Naive B cell (primary cell): ENCODE results near the gene CHMP2A. TPM values are rescaled to one million over a fixed set of nuclear protein-coding genes. Genes with fewer than 3 reads are reported as not detected.
"Not testable (repeated sequence)": the region's sequence is repeated elsewhere in the genome, so short reads cannot be mapped to it uniquely, and the experiment has no call there.

Source experiments
- ATAC-seq, 2 donors: fragments of 150-1000 bp; cut with Tn5 transposase; 2 replicates each; pipeline ENCODE4 v1.10.0; 2021; ENCODE audit warnings: low read depth in 2 of 2, mild to moderate bottlenecking in 2 of 2, moderate library complexity in 2 of 2
- DNase-seq: peaks from one replicate; pipeline ENCODE4 v3.0.0; 2022
- H3K27ac Mint-ChIP-seq, 6 donors: one replicate each; pipeline ENCODE4 v1.8.0; 2020 to 2022; ENCODE audit warnings: mild to moderate bottlenecking in 6 of 6, mixed read lengths in 6 of 6, moderate library complexity in 5 of 6, inconsistent platforms in 2 of 6
- H3K27me3 Mint-ChIP-seq, 3 donors: one replicate each; pipeline ENCODE4 v1.8.0; 2021 to 2022; ENCODE audit warnings: mixed read lengths in 3 of 3, mild to moderate bottlenecking in 1 of 3
- H3K36me3 Mint-ChIP-seq, 2 donors: one replicate each; pipeline ENCODE4 v1.8.0; 2020 to 2022; ENCODE audit warnings: mixed read lengths in 2 of 2, inconsistent platforms in 1 of 2, mild to moderate bottlenecking in 1 of 2
- H3K4me1 Mint-ChIP-seq, 3 donors: one replicate each; pipeline ENCODE4 v1.8.0; 2020 to 2022; ENCODE audit warnings: mixed read lengths in 3 of 3, inconsistent platforms in 1 of 3, mild to moderate bottlenecking in 1 of 3, moderate library complexity in 1 of 3
- H3K4me3 Mint-ChIP-seq, 8 donors: one replicate each; pipeline ENCODE4 v1.8.0; 2020 to 2022; ENCODE audit warnings: mild to moderate bottlenecking in 8 of 8, mixed read lengths in 8 of 8, moderate library complexity in 8 of 8, inconsistent platforms in 2 of 8
- H3K9me3 Mint-ChIP-seq, 7 donors: one replicate each; pipeline ENCODE4 v1.8.0; 2020 to 2022; ENCODE audit warnings: mixed read lengths in 7 of 7, mild to moderate bottlenecking in 5 of 7, inconsistent platforms in 2 of 7, moderate library complexity in 1 of 7
- polyA plus RNA-seq, 6 donors: library from polyadenylated mRNA; unstranded; fragments of 300-500 nt; fragmentation: Illumina TruSeq; gene quantifications; one replicate each; pipeline ENCODE4 v1.2.3, GENCODE V29; 2021; ENCODE audit warnings: low read depth in 6 of 6

The CHMP2A gene
- 100 to 1,000 TPM; 109 to 169 (median 122) TPM for polyA plus RNA-seq

GRCh38 chr19:58554494-58555368, at the start of gene CHMP2A:
Gene CHMP2A (minus strand): TSS chr19:58555105. CDS start chr19:58554212, 893 bp downstream.
- H3K4me3 Mint-ChIP-seq = peak within 1 kb of the TSS; percentile 91 to 99 (median 96)
- ATAC-seq = peak; percentile 37 to 48
- H3K9me3 Mint-ChIP-seq = no peaks in the 10 kb centered on the region
- H3K36me3 Mint-ChIP-seq = peaks cover 0 to 33% of the 10 kb centered on the region in 2 donors
- H3K4me1 Mint-ChIP-seq = peaks cover 57 to 67% (median 65%) of the 10 kb centered on the region in 3 donors
- DNase-seq = peak; percentile 98
- no peaks in the 10 kb centered on the region for H3K27me3 Mint-ChIP-seq
- peak within 1 kb of the TSS; percentile 98 to 100 (median 100) for H3K27ac Mint-ChIP-seq

DNA sequence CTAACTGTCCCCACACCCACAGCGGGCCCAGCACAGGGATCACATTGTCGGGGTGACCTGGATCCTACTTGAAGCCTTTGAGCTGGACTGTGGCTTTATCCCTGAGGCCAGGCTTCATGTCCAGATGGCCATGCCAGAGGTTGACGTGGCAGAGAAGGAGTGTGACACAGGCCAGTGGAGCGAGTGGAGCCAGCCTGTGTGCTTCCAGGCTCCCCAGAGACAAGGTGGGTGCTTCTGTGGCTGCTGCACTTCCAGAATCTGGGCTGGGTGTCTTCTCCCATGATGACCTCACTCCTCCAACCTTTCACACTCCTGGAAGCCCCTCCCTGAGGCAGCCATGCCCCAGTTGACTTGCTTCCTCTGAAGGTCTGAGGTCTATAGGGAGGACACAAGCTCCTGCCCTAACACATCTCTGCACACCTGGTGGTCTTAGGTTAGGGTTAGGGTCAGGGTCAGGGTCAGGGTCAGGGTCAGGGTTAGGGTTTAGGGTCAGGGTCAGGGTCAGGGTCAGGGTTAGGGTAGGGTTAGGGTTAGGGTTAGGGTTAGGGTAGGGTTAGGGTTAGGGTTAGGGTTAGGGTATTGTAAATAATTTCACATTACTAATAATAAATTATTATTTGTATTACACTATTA, 31.3 kb upstream of the CHMP2A start:
- peaks cover 8 to 12% of the 10 kb centered on the region in 2 donors for H3K36me3 Mint-ChIP-seq
- no peak overlapping the region for H3K27ac Mint-ChIP-seq
- ATAC-seq (no peak), DNase-seq (no peak)
- H3K27me3 Mint-ChIP-seq = no peaks in the 10 kb centered on the region
- H3K9me3 Mint-ChIP-seq = peaks cover 0 to 2% (median 0%) of the 10 kb centered on the region in 7 donors
- H3K4me1 Mint-ChIP-seq = peaks cover 2 to 8% (median 3%) of the 10 kb centered on the region in 3 donors
- no peak overlapping the region for H3K4me3 Mint-ChIP-seq

DNA sequence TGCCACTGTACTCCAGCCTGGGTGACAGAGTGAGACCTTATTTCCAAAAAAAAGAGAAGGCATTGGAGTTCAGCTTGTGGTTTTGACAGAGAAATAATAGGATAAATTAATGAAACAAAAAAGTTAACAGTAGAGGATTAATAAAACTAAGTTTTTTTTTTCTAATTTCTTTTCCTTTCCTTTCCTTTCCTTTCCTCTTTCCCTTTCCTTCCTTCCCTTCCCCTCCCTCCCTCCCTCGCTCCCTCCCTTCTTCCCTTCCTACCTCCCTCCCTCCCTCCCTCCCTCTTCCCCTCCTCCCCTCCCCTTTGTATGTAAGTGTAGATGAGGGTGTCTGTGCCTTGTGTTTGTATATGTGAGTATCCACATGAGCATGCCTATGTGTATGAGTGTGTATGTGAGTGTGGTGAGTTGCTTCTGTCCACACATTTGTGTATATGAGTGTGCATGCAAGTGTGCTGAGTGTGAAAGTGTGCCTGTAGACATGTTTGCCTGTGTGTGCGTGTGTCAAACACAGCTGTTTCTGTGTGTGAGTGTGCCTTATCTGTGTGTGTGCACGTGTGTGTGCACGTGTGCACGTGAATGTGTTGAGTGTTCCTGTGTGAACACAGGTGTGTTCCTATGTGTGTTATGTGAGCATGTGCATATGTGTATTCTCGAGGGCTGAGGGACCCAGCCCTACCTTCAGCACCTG, 30.7 kb upstream of the CHMP2A start:
- Mint-ChIP-seq H3K4me3 (no peak overlapping the region), H3K4me1 (peaks cover 6 to 15% (median 10%) of the 10 kb centered on the region in 3 donors), H3K36me3 (peaks cover 10 to 15% of the 10 kb centered on the region in 2 donors), H3K27ac (no peak overlapping the region), H3K9me3 (peaks cover 0 to 3% (median 0%) of the 10 kb centered on the region in 7 donors), H3K27me3 (no peaks in the 10 kb centered on the region)
- DNase-seq (no peak), ATAC-seq (no peak)

DNA sequence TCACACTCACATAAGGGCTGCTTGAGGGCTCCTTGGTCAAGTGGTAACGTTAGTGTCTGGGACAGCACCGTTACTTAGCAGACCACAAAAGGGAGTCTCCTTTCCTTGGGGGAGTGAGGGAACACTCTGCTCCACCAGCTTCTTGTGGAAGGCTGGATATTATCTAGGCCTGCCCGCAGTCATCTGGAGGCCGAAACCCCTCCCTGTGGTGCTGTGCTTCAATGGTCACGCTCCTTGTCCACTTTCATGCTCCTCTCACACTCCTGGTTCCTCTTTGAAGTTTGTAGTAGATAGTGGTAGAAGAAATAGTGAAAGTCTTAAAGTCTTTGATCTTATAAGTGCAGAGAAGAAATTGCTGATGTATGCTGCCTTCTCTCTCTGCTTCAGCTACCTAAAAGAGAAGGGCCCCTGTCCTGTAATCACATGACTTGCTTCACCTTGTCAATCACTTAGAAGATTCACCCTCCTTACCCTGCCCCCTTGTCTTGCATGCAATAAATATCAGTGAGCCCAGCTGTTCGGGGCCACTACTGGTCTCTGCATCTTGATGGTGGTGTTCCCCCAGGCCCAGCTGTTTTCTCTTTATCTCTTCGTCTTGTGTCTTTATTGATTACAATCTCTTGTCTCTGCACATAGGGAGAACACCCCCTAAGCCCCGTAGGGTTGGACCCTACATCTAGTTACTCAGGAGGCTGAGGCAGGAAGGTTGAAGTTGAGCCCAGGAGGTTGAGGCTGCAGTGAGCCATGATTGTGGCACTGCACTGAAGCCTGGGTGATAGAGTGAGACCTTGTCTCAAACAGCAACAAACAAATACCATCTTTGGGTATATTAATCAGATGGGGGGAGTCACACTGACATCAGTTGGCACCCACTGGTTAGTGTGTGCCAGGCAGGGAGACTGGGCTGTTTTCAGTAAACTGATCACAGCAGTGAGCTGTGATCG, 29.9 kb upstream of the CHMP2A start:
- Mint-ChIP-seq H3K4me1 (peaks cover 8 to 18% (median 14%) of the 10 kb centered on the region in 3 donors), H3K27me3 (no peaks in the 10 kb centered on the region), H3K9me3 (peaks cover 0 to 3% (median 0%) of the 10 kb centered on the region in 7 donors), H3K4me3 (no peak overlapping the region), H3K36me3 (peaks cover 10 to 15% of the 10 kb centered on the region in 2 donors), H3K27ac (no peak overlapping the region)
- DNase-seq = no peak
- ATAC-seq = no peak

DNA sequence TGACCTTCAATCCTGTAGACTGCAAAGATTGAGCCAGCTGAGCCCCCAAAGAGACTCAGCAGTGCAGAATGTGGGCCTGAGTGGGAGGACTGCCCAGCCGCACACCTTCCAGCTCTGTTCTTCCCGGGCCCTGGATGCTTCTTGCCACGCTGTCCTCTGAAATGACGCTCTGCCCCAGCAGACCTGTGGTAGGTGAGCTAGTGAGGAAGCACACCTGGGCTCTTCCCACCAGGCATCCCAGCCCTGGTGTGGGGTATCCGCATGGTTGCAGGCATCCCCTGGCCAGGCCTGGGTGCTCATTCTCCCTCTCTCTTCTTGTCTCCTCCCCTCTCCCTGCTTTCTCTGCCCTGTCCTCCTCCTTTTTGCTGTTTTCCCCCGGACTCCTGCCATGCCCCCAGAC, 28.1 kb upstream of the CHMP2A start:
- ATAC-seq = no peak

GRCh38 chr19:58581227-58582141, 26.6 kb upstream of the CHMP2A start:
- peaks cover 10 to 15% of the 10 kb centered on the region in 2 donors for H3K36me3 Mint-ChIP-seq
- peak; percentile 95 to 96 for ATAC-seq
- H3K9me3 Mint-ChIP-seq = peaks cover 0 to 3% (median 0%) of the 10 kb centered on the region in 7 donors
- no peaks in the 10 kb centered on the region for H3K27me3 Mint-ChIP-seq
- peak overlapping the region in 1 of 8 donors; percentile 70 for H3K4me3 Mint-ChIP-seq
- peaks cover 30 to 44% (median 38%) of the 10 kb centered on the region in 3 donors for H3K4me1 Mint-ChIP-seq
- DNase-seq = peak; percentile 79
- peak overlapping the region; percentile 66 to 93 (median 89) for H3K27ac Mint-ChIP-seq

More for the DNA sequence above, 28.1 kb upstream of the CHMP2A start:
- H3K9me3 Mint-ChIP-seq = peaks cover 0 to 3% (median 0%) of the 10 kb centered on the region in 7 donors
- H3K27ac Mint-ChIP-seq = peak overlapping the region in 1 of 6 donors; percentile 42
- H3K27me3 Mint-ChIP-seq = no peaks in the 10 kb centered on the region
- peaks cover 25 to 36% (median 32%) of the 10 kb centered on the region in 3 donors for H3K4me1 Mint-ChIP-seq
- H3K4me3 Mint-ChIP-seq = peak overlapping the region in 1 of 8 donors; percentile 15
- DNase-seq = no peak
- peaks cover 10 to 15% of the 10 kb centered on the region in 2 donors for H3K36me3 Mint-ChIP-seq

- Mint-ChIP-seq H3K4me1 (peaks cover 39 to 49% (median 48%) of the 10 kb centered on the region in 3 donors), H3K27me3 (no peaks in the 10 kb centered on the region), H3K27ac (peak overlapping the region in 3 of 6 donors; percentile 4 to 20 (median 16)), H3K9me3 (peaks cover 0 to 3% (median 0%) of the 10 kb centered on the region in 7 donors), H3K4me3 (peak overlapping the region in 1 of 8 donors; percentile 9), H3K36me3 (peaks cover 10 to 15% of the 10 kb centered on the region in 2 donors)
- DNase-seq (no peak), ATAC-seq (no peak)
Measured at GRCh38 chr19:58579473-58580142, 24.7 kb upstream of the CHMP2A start.

DNA sequence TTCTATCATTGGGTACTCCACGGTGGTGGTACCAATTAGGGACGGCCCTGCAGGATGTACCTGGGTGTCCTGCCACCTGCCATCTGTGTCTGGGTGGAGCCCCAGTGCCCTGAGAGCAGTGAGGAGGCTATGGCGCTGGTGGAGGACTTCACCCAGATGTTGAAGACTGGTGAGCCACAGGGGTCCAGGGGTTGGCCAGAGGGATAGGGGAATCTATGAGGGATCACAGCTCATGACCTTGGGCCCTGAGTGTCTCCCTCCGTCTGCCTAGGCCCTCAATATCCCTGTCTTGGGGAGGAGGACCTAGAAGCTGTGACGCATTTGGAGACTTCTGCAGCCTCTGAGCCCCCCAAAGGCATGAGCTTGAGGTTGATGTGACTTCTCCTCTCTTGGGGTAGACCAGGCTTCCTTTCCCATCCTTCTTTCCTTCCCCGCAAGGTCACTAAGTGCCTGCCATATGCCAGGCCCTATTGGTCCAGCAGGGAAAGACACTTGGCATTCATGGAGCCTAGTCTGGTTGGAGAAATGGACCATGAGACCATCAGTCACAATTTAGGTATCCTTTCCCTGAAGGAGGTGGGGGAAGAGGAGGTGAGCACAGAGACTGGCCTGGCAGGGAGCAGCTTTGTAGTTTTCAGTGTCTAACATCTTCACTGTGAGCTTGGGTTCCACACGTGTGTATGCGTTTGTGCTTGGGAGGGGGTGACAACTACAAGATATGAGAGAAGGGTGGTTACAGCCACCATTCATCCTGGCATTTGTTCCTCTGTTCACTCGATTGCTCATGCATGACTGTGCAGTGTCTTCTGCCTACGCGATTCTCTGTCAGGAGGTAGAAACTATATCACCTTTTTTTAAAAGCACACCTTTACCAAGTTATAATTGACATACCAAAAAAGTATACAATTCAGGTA, 23.4 kb upstream of the CHMP2A start:
- Mint-ChIP-seq H3K9me3 (peaks cover 0 to 6% (median 0%) of the 10 kb centered on the region in 7 donors), H3K27me3 (no peaks in the 10 kb centered on the region), H3K36me3 (peaks cover 10 to 14% of the 10 kb centered on the region in 2 donors), H3K27ac (peak overlapping the region in 5 of 6 donors; percentile 27 to 86 (median 52)), H3K4me3 (peak overlapping the region in 5 of 8 donors; percentile 2 to 60 (median 29)), H3K4me1 (peaks cover 47 to 61% (median 59%) of the 10 kb centered on the region in 3 donors)
- DNase-seq = no peak
- no peak for ATAC-seq

DNA sequence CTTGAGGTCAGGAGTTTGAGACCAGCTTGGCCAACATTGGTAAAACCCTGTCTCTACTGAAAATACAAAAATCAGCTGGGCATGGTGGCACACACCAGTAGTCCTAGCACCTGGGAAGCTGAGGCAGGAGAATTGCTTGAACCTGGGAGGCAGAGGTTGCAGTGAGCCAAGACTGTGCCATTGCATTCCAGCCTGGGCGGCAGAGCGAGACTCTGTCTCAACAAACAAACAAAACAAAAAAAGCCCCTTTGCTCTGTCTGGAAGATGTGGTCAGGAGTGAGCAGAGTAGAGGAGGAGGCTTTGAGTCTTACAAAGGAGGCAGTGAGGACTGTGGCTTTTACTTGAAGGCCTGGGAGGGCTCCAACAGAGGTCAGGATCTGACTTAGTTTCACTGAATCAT, 22.7 kb upstream of the CHMP2A start:
- ATAC-seq, H3K9me3 Mint-ChIP-seq, DNase-seq, H3K27me3 Mint-ChIP-seq, H3K36me3 Mint-ChIP-seq: not testable (repeated sequence)
- Mint-ChIP-seq H3K27ac (peak overlapping the region in 3 of 6 donors; percentile 27 to 76 (median 75)), H3K4me3 (peak overlapping the region in 5 of 8 donors; percentile 2 to 74 (median 22)), H3K4me1 (peaks cover 47 to 64% (median 63%) of the 10 kb centered on the region in 3 donors)
